Stomach (tissue), 4 donors: ENCODE results near the gene DMRT1.

Source experiments
- EP300 ChIP-seq: sonication (generic); formaldehyde crosslinking; IDR thresholded peaks from one replicate; pipeline ENCODE4 v1.6.1; 2017; ENCODE audit warnings: antibody characterized with exemption
- POLR2A ChIP-seq, 4 donors: fragments of 450-650 bp; IDR thresholded peaks; one replicate each; pipeline ENCODE4 v1.6.1; 2016; ENCODE audit warnings: antibody characterized with exemption in 4 of 4, control low read depth in 2 of 4, mild to moderate bottlenecking in 1 of 4, moderate library complexity in 1 of 4
- POLR2AphosphoS5 ChIP-seq, 3 donors: sonication (generic); formaldehyde crosslinking; IDR thresholded peaks; one replicate each; pipeline ENCODE4 v1.6.1; 2016; ENCODE audit warnings: antibody characterized with exemption in 3 of 3
- TF ChIP-seq, protein P1 (sequence below), 7 experiments: fragments of 450-650 bp in 4 of 7; fragments of 200-600 bp in 3 of 7; sonication (generic) in 3 of 7; IDR thresholded peaks; one replicate each; pipeline ENCODE4 v1.5.1; 2016 to 2019; ENCODE audit warnings: antibody characterized with exemption in 7 of 7, control low read depth in 2 of 7, mild to moderate bottlenecking in 1 of 7

DNA sequence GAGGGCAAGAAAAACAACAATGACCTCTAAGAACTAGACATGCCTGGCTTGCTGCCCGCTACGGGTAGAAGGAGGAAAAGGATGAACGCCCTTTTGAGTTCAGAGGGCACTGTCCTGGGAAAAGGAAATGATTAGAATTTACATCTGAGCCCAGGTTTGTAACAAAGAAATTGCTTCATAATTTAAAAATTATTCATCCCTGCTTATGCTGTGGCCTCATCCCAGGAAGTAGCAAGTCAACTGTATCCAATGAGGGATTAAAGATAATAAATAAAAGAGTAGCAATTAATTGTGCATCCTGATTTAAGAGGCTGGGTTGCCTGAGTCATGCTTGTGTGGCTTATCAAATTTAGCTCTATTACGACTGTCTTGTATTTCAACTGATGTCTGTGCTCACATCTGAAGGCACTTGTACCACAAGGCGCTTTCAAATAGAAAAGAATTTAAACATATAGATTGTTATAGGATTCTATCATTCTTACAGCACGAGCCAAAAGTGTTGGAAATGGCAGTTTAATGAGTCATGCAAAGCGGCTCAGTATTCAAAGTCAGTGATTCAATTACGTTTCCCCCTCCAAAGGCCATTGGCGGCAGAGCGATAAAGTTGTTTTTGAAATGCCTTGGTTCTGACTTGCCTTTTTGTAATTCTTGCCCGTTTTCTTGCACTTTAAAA is 40.0 kb upstream of the DMRT1 start:
- no peak for TF ChIP-seq POLR2AphosphoS5 (IDR thresholded peaks at IDR 0.05)
- TF ChIP-seq EP300, result no peak
- TF ChIP-seq, protein P1, sequence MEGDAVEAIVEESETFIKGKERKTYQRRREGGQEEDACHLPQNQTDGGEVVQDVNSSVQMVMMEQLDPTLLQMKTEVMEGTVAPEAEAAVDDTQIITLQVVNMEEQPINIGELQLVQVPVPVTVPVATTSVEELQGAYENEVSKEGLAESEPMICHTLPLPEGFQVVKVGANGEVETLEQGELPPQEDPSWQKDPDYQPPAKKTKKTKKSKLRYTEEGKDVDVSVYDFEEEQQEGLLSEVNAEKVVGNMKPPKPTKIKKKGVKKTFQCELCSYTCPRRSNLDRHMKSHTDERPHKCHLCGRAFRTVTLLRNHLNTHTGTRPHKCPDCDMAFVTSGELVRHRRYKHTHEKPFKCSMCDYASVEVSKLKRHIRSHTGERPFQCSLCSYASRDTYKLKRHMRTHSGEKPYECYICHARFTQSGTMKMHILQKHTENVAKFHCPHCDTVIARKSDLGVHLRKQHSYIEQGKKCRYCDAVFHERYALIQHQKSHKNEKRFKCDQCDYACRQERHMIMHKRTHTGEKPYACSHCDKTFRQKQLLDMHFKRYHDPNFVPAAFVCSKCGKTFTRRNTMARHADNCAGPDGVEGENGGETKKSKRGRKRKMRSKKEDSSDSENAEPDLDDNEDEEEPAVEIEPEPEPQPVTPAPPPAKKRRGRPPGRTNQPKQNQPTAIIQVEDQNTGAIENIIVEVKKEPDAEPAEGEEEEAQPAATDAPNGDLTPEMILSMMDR (IDR thresholded peaks at IDR 0.05), result no peak
- no peak for TF ChIP-seq POLR2A (IDR thresholded peaks at IDR 0.05)
